ENCODE measurements around the gene OR4C6.

Gene OR4C6
- 0 reads per million in 4 experiments for total RNA-seq

GRCh38 chr11:55661901-55662300 is at the start of gene OR4C6:
TSS of gene OR4C6 (plus strand) at chr11:55662201. CDS start at chr11:55665167, 2,966 bp downstream.
- no peak for DNase-seq

GRCh38 chr11:55624531-55624930 is 37.5 kb upstream of the OR4C6 start:
- no peak for DNase-seq

GRCh38 chr11:55634813-55635212 is 27.2 kb upstream of the OR4C6 start, which contains the start of gene OR4P4:
TSS of gene OR4P4 (plus strand) at chr11:55635113.
- DNase-seq, result no peak

GRCh38 chr11:55648027-55648426 is 14.0 kb upstream of the OR4C6 start, which contains the start of gene OR4S2:
TSS of gene OR4S2 (plus strand) at chr11:55648327. CDS start at chr11:55650904, 2,577 bp downstream.
- no peak for DNase-seq

- DNase-seq, result no peak
Observed at GRCh38 chr11:55652560-55652959, 9.4 kb upstream of the OR4C6 start.

- no peak for DNase-seq
Observed at GRCh38 chr11:55655096-55655495, 6.9 kb upstream of the OR4C6 start.

- no peak for DNase-seq
Observed at GRCh38 chr11:55658031-55658573, 3.9 kb upstream of the OR4C6 start.

- no peak for DNase-seq
Observed at GRCh38 chr11:55658608-55659007, 3.4 kb upstream of the OR4C6 start.

- DNase-seq, result no peak
Observed at GRCh38 chr11:55669376-55669775, 7.4 kb downstream of the OR4C6 start.

- no peak for DNase-seq
Observed at GRCh38 chr11:55673860-55674259, 11.9 kb downstream of the OR4C6 start.

- no peak for DNase-seq
Observed at GRCh38 chr11:55697817-55698216, 35.8 kb downstream of the OR4C6 start.

- DNase-seq, result no peak
Observed at GRCh38 chr11:55701429-55701828, 39.4 kb downstream of the OR4C6 start.

GRCh38 chr11:55707029-55707428 is 45.0 kb downstream of the OR4C6 start:
- DNase-seq, result no peak

- DNase-seq, result no peak
Observed at GRCh38 chr11:55714982-55715888, 53.2 kb downstream of the OR4C6 start.

Data from effector CD8-positive, alpha-beta T cell (primary cell).